ENCODE data around the gene REG3A.

GRCh38 chr2:79162132-79162531 is 2.6 kb upstream of the REG3A start:
- TF ChIP-seq CTCF (IDR thresholded peaks at IDR 0.05) (no peak), POLR2A (IDR thresholded peaks at IDR 0.05) (no peak)

Measured in right lobe of liver (tissue), 4 donors.